Activated CD4-positive, alpha-beta T cell treated with anti-CD3 and anti-CD28 coated beads for 48 hours (primary cell): ENCODE data around the gene TMEM253.

Experiments used
- DNase-seq: peaks from one replicate; pipeline ENCODE4 v3.0.0-alpha.2; 2020

TMEM253 gene

GRCh38 chr14:21100931-21101330 is at the start of gene TMEM253:
TSS of gene TMEM253 (plus strand) at chr14:21101066. CDS start at chr14:21101344, 278 bp downstream.
- no peak for DNase-seq

- DNase-seq = no peak
Observed at GRCh38 chr14:21053184-21054122, 47.4 kb upstream of the TMEM253 start.

GRCh38 chr14:21054123-21054767 is 46.6 kb upstream of the TMEM253 start:
- DNase-seq = no peak

- no peak for DNase-seq
Observed at GRCh38 chr14:21054768-21055145, 46.1 kb upstream of the TMEM253 start.

- DNase-seq = no peak
Observed at GRCh38 chr14:21055432-21056117, 45.3 kb upstream of the TMEM253 start.

GRCh38 chr14:21056520-21057163 is 44.2 kb upstream of the TMEM253 start:
- no peak for DNase-seq

GRCh38 chr14:21057803-21058675 is 42.8 kb upstream of the TMEM253 start, which contains the start of gene RNASE8:
TSS of gene RNASE8 (plus strand) at chr14:21057822. CDS start at chr14:21057893, 71 bp downstream.
- DNase-seq = no peak

- no peak for DNase-seq
Observed at GRCh38 chr14:21058903-21059302, 42.0 kb upstream of the TMEM253 start.

GRCh38 chr14:21059842-21060613 is 40.8 kb upstream of the TMEM253 start:
- no peak for DNase-seq

- no peak for DNase-seq
Observed at GRCh38 chr14:21060614-21061346, 40.1 kb upstream of the TMEM253 start.

- DNase-seq = no peak
Observed at GRCh38 chr14:21061347-21061668, 39.6 kb upstream of the TMEM253 start.

GRCh38 chr14:21063479-21063878 is 37.4 kb upstream of the TMEM253 start:
- no peak for DNase-seq

GRCh38 chr14:21066882-21067502 is 33.9 kb upstream of the TMEM253 start:
- no peak for DNase-seq

GRCh38 chr14:21068521-21069387 is 32.1 kb upstream of the TMEM253 start:
- DNase-seq = peak; percentile 54

GRCh38 chr14:21069388-21070082 is 31.3 kb upstream of the TMEM253 start:
- DNase-seq = no peak

- peak; percentile 30 for DNase-seq
Observed at GRCh38 chr14:21070083-21070609, 30.7 kb upstream of the TMEM253 start, which contains the start of gene ARHGEF40. TSS of gene ARHGEF40 (plus strand) at chr14:21070304. CDS start at chr14:21070397, 93 bp downstream.

GRCh38 chr14:21070610-21071224 is 30.1 kb upstream of the TMEM253 start:
- no peak for DNase-seq
